OCI-LY7 (cell line): Measurements from ENCODE around the gene ARHGEF35.
"Not testable (repeated sequence)": the region's sequence is repeated elsewhere in the genome, so short reads cannot be mapped to it uniquely, and the experiment has no call there.

ENCODE experiments used
- EZH2phosphoT487 ChIP-seq: fragments of 200-600 bp; sonication (generic); IDR thresholded peaks from 2 replicates; pipeline ENCODE4 v1.6.1; 2018; ENCODE audit warnings: low read depth, borderline replicate concordance, mild to moderate bottlenecking, mixed run types, antibody characterized with exemption, low read length, moderate library complexity, mixed read lengths
- TF ChIP-seq, protein P1 (sequence below): fragments of 200-600 bp; sonication (generic); conservative IDR thresholded peaks from 2 replicates; pipeline ENCODE4 v1.5.1; 2014; ENCODE audit warnings: mild to moderate bottlenecking, antibody characterized with exemption, low read length, moderate library complexity, mixed read lengths

DNA sequence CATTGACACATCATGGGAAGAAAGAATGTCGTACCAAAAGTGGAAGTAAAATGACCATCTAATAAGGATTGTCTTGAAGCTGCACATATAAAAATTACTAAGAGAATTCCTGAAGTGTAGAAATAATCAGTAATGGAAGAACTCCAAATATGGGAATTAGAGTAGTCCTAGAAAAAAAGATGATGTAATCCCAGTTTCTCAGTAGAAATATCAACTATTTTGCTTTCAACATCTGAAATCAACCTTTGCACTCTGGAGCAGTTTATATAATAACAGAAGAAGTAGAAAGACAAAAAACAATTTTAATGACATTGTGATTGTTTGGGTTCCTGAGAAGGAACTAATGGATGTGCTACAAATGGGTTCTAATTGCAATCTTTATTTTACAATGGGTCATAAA is 37.4 kb upstream of the ARHGEF35 start:
- TF ChIP-seq EZH2phosphoT487: not testable (repeated sequence)
- TF ChIP-seq, protein P1, sequence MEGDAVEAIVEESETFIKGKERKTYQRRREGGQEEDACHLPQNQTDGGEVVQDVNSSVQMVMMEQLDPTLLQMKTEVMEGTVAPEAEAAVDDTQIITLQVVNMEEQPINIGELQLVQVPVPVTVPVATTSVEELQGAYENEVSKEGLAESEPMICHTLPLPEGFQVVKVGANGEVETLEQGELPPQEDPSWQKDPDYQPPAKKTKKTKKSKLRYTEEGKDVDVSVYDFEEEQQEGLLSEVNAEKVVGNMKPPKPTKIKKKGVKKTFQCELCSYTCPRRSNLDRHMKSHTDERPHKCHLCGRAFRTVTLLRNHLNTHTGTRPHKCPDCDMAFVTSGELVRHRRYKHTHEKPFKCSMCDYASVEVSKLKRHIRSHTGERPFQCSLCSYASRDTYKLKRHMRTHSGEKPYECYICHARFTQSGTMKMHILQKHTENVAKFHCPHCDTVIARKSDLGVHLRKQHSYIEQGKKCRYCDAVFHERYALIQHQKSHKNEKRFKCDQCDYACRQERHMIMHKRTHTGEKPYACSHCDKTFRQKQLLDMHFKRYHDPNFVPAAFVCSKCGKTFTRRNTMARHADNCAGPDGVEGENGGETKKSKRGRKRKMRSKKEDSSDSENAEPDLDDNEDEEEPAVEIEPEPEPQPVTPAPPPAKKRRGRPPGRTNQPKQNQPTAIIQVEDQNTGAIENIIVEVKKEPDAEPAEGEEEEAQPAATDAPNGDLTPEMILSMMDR: not testable (repeated sequence)
